ENCODE measurements around the gene BCAN. TPM values are rescaled to one million over a fixed set of nuclear protein-coding genes. Genes with fewer than 3 reads are reported as not detected.
"Not testable (repeated sequence)": the region's sequence is repeated elsewhere in the genome, so short reads cannot be mapped to it uniquely, and the experiment has no call there.

BCAN gene, protein sequence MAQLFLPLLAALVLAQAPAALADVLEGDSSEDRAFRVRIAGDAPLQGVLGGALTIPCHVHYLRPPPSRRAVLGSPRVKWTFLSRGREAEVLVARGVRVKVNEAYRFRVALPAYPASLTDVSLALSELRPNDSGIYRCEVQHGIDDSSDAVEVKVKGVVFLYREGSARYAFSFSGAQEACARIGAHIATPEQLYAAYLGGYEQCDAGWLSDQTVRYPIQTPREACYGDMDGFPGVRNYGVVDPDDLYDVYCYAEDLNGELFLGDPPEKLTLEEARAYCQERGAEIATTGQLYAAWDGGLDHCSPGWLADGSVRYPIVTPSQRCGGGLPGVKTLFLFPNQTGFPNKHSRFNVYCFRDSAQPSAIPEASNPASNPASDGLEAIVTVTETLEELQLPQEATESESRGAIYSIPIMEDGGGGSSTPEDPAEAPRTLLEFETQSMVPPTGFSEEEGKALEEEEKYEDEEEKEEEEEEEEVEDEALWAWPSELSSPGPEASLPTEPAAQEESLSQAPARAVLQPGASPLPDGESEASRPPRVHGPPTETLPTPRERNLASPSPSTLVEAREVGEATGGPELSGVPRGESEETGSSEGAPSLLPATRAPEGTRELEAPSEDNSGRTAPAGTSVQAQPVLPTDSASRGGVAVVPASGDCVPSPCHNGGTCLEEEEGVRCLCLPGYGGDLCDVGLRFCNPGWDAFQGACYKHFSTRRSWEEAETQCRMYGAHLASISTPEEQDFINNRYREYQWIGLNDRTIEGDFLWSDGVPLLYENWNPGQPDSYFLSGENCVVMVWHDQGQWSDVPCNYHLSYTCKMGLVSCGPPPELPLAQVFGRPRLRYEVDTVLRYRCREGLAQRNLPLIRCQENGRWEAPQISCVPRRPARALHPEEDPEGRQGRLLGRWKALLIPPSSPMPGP
- not detected in 2 replicates for total RNA-seq (2014; rRNA removed; shearing (Covaris generic))

DNA sequence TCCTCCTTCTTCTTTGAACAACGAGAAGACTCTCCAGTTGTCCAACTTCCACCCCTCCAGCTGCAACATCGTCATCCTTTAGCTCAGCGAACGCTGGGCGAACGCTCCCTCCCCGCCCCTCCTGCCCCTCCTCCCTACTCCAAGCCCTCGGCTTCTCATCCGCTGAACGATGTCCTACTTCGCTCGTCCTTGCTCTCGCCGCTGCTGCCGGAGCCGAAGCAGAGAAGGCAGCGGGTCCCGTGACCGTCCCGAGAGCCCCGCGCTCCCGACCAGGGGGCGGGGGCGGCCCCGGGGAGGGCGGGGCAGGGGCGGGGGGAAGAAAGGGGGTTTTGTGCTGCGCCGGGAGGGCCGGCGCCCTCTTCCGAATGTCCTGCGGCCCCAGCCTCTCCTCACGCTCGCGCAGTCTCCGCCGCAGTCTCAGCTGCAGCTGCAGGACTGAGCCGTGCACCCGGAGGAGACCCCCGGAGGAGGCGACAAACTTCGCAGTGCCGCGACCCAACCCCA is at the start of gene BCAN:
Gene BCAN, plus strand, starts transcription at position 357 of the 504 bp plus-strand sequence. CDS start 3,938 bp downstream, outside the sequence.
- no peak for DNase-seq (ENCODE audit: low spot score)

DNA sequence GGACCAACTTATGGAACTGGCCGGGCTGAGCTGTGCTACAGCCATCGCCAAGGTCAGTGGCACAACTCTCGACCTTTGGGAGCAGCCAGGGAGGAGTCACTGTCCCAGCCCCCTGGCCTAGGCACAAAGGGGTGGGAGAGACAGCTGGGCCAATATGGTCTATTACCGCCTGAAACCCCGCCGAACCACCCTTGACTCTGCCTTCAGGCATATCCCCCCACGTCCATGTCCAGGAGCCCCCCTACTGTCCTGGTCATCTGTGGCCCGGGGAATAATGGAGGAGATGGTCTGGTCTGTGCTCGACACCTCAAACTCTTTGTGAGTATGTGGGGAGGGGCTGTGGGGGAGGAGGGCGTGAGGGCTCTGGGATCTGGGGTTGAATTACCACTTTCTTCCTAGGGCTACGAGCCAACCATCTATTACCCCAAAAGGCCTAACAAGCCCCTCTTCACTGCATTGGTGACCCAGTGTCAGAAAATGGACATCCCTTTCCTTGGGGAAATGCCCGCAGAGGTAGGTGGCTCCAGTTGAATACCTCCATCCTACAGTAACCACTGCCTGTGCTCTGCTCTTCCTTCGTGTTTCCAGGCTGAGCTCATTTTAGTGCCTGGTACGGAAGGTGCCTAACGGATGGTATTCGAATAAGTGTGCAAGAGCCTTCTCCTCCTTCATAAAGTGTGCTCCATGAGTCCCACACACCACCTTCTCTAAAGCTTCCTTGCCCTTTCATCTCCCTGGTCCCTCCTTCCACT is 49.6 kb upstream of the BCAN start:
- no peak for DNase-seq (ENCODE audit: low spot score)

DNA sequence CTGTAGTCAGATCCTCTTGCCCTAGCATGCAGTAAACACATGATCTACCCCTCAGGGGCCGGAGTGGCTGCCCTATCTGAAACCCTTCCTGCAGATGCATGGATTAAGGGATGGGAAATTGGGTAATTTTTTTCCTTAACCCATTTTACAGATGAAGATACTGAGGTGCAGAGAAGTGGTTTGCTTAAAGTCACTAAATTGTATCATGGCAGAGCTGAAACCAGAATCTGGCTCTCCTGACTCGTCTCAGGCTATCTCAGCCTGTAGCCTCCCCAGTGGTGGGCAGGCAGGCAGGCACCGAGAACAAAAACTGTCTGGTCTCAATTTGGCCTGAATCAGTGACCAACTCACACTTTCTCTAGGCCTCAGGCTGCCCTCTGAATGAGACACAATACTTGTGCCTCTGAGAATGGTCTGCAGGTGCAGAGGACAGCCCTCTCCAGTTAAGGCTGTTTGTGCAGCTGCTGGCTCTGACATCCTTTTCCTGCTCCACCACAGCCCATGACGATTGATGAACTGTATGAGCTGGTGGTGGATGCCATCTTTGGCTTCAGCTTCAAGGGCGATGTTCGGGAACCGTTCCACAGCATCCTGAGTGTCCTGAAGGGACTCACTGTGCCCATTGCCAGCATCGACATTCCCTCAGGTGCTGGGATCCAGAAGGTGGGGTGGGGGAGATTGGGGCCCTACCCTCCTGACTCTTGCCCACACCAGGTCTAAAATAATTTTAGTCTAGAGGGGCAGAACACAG is 48.8 kb upstream of the BCAN start:
- no peak for DNase-seq (ENCODE audit: low spot score)

DNA sequence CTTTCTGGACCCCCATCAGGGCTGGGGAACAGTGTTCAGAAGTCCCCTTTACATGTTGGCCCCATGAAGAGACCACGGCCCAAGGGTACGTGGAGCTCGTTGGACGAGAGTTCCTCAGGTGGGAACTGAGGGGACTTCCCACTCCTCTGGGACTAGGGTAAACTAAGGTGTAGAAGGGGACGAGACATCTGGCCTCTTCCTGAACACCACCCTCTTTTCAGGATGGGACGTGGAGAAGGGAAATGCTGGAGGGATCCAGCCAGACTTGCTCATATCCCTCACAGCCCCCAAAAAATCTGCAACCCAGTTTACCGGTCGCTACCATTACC is 48.3 kb upstream of the BCAN start:
- DNase-seq (ENCODE audit: low spot score): no peak

DNA sequence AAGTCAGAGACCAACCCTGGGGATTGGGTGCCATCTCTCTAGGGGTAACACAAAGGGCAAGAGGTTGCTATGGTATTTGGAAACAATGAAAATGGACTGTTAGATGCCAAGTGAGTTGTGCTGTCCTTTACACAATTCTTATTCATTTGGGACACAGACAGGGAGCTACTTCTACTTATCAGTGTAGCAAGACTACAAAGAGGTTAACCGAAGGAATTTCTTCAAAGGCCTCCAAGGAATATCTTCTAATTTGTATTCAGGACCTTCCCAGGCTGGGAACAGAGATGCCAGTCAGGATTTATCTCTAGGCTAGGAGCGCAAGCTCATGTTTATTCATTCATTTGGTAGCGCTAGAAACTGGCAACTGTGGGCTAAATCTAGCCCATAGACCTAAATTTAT is 47.7 kb upstream of the BCAN start:
- no peak for DNase-seq (ENCODE audit: low spot score)

DNA sequence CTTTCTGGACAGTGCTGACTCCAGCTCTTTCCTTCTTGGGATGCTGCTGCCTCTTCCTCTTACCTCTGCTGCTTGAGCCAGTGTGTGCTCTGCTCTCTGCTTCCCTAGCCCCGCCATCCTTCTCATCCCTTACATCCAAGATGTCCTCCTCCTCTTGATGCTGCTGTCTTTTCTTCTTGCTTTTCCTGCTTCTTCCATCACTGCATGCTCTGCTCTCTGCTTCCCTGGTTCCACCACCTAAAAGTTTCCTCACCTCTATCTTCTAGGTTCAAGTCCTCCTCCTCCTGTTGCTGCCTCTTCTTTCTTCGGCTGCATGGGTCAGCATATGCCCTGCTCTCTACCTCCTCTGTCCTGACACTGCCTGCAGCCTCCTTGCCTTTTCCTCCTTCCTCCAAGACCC is 46.9 kb upstream of the BCAN start:
- DNase-seq (ENCODE audit: low spot score): no peak

DNA sequence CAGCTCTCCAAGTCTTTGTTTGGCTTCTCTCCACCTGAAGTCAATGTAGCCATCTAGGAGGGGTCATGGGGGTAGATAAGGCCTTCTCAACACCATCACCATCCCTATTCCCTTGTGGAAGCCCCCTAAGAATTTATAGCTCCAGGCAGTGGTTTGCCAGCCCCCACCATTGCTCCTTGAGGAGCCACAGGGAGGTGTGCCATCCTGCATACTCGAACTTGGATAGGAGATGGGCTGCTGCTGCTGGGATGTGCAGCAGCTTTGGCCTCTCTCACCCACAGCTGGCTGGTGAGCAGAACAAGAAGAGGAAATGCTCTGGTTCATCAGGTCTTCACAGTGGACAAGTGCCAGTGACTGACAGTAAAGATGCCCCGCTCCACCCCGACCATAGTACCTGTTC is 45.5 kb upstream of the BCAN start:
- no peak for DNase-seq (ENCODE audit: low spot score)

DNA sequence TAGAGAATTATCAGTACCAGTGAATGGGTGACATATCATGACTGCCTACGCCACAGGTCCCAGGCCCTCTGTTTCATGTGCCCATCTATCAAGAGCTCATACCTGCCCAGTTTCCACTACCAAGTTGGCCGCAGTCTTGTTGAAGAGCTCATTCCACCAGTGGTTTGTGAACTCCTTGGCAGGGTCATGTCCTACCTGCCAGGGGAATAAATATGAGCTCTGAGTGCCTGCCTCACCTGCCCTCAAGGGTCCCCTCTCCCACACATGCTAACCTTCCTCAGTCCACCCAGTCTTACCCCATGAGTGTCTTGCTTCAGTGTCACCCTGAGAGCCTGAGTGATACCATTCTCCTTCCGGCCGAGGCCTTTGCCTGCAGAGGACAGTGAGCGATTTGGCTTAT is 43.8 kb upstream of the BCAN start:
- no peak for DNase-seq (ENCODE audit: low spot score)

DNA sequence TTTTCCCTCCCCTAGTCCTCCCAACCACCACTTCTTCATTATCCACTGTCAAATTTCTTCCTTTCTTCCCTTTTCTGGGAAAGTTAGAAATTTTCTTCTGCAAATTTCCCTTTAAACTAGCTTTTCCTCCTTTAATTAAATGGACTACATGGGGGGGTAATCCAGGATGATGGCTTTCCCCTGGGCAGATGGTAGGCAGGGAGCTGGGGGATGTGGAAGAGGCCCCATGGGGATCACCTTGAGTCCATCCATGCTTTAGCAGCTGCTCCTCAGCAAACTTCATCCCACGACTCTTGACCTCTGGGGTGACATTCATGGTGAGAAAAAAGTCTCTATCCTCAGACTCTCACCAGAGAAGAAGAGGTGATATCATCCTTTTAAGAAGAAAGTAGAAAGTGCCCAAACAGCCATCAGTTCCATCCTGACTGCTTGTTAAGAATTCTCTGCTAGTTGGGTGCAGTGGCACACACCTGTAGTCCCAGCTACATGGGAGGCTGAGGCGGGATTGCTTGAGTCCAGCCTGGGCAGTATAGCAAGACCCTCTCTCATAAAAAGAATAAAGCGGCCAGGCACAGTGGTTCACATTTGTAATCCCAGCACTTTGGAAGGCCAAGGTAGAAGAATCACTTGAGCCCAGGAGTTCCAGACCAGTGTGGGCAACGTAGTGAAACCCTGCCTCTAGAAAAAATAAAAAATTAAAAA is 43.0 kb upstream of the BCAN start:
- no peak for DNase-seq (ENCODE audit: low spot score)

DNA sequence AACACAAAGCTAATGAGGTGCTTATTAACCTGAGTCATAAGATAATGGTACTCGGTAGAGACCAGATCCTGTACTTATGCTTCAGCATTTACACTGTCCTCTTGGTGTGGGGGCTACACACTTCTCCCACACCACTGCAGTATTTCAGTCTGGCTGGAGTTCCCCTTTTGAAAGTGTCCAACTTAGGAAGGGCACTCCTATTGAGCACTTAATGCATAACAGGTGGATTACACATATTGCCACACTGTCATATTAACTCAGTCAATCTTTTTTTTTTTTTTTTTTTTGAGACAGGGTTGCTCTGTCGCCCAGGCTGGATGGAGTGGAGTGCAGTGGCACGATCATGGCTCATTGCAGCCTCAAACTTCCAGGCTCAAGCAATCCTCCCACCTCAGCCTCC is 42.1 kb upstream of the BCAN start:
- no peak for DNase-seq (ENCODE audit: low spot score)

DNA sequence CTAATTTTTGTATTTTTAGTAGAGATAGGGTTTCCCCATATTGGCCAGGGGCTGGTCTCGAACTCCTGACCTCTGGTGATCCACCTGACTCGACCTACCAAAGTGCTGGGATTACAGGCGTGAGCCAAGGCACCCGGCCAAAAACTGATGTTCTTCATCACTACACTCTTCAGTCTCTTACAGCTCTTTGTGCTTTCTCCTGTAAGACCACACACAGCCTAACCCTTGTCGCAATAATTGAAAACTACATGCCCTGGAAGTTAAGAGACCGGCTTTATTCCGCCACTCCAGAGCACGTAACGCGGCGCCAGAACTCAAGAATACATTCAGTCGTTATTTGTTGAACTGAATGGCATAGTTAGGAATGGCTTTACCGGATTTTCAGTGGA is 41.2 kb upstream of the BCAN start:
- peak; percentile 60 for DNase-seq (ENCODE audit: low spot score)

DNA sequence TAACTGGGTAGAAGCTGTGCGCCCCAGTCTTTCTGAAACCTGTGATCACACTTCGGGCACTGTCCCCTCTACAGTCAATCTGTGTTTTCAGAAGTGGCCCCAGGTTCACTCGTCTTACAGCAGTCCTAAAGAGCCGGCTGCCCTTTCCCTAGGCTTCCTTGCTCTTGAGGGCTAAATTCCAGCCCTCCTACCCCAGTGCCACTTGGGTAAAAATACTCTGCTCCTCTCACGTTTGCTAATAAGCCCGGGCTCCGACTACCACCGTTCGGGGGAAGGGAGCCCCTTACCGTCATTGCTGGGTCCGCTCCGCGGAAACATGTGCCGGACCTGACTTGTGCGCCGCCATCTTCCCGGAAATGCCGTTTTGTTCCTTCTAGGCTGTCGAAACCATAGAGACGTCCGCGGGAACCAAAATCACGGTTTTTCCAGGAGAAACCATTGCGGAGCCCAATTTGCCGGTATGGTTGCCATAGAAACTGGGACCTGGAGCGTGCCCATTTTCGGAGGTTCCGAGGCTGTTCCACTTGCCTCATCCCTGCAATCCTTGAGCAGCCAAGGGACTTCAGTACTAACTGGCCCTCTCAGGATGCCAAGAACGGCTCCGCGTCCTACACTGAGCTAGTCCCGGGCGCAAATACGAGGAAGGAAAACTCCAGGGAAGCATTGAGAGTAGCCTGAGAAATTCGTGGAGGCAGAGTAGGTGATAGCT is 40.6 kb upstream of the BCAN start, which contains the start of gene GPATCH4:
Gene GPATCH4, minus strand, starts transcription at position 358 of the 709 bp plus-strand sequence.
- DNase-seq (ENCODE audit: low spot score): peak; percentile 93

DNA sequence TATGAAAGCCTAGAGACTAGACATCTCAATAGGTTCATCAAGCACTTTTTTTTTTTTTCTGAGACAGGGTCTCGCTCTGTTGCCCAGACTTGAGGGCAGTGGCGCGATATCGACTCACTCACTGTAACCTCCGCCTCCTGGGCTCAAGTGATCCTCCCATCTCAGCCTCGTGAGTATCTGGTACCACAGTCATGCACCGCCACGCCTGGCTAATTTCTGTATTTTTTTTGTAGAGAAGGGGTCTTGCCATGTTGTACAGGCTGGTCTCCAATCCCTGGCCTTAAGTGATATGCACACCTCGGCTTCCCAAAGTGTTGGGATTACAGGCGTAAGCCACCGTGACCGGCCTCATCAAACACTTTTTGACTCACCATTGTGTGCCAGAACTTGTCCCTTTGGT is 40.0 kb upstream of the BCAN start:
- DNase-seq (ENCODE audit: low spot score): no peak

DNA sequence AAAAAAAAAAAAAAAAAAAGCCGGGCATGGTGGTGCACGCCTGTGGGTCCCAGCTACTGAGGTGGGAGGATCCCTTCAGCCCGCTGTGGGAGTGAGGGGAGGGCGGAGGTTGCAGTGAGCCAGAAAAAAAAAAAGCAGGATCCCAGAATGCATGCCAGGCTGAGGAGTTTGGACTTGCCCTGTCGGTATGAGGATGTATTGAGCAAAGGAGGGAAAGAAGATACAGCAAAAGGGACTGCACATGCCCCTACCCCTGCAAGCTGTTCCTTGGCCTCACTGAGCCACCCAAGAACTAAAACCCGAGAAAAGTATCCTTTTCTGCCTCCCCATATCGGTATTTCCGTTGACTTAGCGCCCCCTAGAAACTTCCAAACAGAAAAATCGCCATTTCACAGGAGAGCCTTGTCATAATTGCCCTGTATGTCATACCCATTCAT is 39.3 kb upstream of the BCAN start:
- no peak for DNase-seq (ENCODE audit: low spot score)

DNA sequence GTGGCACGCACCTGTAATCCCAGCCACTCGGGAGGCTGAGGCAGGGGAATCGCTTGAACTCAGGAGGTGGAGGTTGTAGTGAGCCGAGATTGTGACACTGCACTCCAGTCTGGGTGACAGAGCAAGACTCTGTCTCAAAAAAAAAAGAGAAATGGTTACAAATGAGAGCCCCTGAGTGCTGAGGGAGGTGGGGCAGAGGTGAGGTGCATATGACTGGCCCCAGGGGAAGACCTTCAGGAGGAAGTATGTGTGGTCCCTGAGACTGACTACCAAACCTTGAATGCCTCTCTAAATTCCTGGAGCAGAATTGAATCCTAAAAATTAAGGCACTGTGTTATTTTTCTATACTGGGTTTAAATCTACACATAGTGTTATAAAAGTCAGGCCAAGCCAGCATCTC is 34.6 kb upstream of the BCAN start:
- not testable (repeated sequence) for DNase-seq (ENCODE audit: low spot score)

DNA sequence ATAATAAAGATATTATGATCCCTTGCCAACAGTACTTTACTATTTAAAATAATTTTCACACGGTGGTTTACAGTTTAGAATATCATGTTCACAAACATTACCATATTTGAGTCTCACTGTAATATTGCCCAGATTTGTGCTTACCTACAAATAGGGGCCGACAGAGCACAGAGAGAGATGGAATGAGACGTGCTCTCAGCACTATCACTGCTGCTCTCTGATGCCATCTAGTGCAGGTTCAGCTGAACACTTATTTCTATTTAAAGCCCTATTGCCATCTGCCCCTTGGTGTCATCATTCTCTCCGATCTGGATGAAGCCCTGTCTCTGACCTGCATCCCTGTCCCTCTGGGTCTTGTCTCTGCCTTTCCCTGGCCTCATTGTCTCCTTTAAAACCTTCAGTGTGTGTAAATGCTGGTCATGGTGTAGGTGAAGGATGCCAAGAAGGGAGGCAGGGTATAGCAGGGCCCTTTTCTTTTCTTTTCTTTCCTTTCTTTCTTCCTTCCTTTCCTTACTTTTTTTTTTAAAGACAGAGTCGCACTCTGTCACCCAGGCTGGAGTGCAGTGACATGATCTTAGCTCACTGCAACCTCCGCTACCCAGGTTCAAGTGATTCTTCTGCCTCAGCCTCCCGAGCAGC is 33.8 kb upstream of the BCAN start:
- DNase-seq (ENCODE audit: low spot score): peak; percentile 93

DNA sequence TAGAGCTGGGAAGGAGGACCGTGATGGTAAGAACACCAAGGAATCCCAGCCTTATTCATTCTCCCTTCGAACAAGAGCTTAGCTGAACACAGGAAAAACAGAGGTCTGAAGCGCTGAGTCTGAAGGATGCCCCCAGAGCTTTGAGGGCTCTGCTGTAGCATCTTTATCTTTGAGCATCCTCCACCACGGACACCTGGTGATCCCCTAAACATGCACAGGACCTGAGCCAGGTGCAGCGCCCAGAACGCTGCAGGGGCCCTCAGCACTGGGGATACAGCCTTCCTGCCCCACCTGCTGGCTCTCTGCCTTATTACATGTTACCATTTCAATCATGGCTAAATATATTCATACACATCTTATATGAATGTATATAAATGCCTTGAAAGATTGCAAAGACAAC is 32.9 kb upstream of the BCAN start:
- no peak for DNase-seq (ENCODE audit: low spot score)

DNA sequence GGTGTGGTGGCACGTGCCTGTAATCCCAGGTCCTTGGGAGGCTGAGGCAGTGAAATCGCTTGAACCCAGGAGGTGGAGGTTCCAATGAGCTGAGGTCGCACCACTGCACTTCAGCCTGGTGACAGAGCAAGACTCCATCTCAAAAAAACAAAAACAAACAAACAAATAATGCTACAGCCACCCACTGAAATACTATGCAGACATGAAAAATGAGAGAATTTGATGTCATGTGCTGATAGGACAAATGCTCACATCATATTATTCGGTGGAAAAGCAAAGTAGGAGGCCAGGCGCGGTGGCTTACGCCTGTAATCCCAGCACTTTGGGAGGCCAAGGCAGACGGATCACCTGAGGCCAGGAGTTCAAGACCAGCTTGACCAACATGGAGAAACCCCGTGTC is 31.8 kb upstream of the BCAN start:
- not testable (repeated sequence) for DNase-seq (ENCODE audit: low spot score)

DNA sequence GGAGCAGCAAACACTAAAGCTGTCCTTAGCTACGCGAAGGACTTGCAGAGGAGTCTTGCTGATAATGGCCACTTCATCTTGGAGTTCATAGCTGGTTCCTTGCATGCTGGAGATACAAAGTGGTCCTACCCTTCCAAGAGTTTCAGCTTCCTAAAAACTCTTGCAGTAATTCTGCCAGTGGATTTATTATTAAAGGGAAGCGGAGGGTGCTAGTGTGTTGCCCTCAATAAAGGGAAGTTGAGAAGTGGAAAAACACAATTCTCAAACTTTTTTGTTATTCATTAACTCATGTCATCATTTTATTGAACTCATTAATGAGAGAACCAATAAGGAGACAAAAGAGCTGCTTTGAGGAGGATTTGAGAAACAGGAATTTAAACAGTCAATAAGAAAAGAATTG is 29.3 kb upstream of the BCAN start:
- DNase-seq (ENCODE audit: low spot score): no peak
